ENCODE measurements around the gene ASZ1.
"Not testable (repeated sequence)": the region's sequence is repeated elsewhere in the genome, so short reads cannot be mapped to it uniquely, and the experiment has no call there.

Gene ASZ1, protein sequence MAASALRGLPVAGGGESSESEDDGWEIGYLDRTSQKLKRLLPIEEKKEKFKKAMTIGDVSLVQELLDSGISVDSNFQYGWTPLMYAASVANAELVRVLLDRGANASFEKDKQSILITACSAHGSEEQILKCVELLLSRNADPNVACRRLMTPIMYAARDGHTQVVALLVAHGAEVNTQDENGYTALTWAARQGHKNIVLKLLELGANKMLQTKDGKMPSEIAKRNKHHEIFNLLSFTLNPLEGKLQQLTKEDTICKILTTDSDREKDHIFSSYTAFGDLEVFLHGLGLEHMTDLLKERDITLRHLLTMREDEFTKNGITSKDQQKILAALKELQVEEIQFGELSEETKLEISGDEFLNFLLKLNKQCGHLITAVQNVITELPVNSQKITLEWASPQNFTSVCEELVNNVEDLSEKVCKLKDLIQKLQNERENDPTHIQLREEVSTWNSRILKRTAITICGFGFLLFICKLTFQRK

DNA sequence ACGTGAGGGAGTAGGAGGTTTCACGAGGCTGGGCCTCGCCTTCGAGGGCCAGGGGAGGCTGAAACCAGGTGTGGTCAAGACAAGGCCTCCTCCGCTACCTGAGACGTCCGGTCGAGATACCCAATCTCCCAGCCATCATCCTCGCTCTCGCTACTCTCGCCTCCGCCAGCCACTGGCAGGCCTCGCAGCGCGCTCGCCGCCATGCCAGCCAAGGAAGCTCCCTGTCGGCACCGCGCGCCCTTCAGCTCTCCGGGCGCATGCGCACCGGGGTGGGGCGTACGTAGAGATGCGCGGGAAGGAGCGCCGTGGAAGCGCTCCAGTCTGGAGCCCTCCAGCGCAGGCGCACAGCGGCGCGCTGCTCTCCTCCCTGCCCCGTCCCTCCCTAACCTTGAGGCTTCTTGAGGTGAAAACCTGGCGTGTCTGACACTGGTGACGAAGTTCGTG is at the start of gene ASZ1:
TSS of gene ASZ1 (minus strand) at position 236 of the 444 bp plus-strand sequence. CDS start at position 203, 33 bp downstream.
- DNase-seq = no peak

DNA sequence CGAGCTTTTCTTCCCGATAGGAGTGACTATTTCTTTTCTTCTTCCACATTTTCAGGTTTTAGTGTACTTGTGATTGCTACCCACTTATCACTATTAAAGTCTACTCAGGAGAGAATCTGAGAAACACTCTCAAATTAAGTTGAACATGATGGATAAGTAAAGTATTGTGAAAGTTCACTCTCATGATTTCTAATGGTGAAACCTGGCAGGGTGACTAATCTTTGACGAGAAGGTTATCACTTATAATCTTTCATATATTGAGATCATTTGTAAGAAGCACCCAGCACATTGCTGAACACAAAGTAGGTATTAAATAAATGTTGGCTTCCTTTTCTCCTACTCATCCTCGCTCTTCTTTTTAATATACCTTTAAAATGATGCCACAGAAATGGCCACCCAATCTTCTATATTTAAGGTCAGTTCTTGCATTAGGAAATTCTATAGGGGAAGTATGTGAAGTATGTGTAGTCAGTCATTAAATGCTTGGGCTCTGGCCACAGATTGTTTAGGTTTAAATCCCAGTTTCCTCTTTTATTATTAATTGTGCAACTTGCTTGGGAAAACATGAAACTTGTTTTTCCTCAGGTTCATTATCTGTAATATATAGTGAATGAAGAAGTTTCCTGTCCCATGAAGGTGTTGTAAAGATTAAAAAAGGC is 49.4 kb upstream of the ASZ1 start:
- DNase-seq = no peak

DNA sequence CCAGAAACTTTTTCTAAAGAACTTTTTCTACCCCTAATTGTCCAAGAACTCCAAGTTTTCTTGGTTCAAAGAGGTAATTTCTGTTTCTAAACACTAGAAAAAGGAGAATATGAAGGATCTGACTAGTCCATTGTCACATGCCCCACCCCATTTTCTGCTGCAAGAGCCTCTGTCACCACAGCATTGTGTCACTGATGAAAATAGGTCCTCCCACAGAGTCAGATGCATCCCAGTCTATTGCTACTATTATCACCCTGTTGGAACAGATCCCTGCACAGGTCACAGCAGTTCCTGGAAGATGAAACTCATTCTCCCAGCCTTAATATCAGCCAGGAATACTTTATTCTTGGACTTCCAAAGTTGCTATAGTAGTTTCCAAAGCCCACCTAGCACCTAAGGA is 45.0 kb upstream of the ASZ1 start:
- DNase-seq = no peak

DNA sequence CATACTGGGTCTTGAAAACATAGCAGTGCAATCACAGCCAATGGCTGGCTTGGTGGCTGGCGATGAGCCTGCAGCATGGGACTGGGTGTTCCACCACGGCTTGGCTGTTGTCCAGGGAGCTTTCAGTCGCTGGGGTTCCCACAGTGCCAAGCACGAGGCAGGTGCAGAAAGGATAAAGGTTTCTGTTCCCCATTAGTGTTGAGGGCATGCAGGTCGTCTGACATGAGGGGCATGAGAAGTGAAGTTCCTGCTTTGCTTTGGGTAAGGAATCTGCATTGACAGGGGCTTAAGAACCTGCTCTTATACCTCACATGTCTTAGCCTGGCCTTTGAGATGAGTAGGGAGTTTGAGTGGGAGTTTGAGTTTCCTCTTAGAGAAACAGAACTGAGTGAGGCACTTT is 43.5 kb upstream of the ASZ1 start:
- no peak for DNase-seq

DNA sequence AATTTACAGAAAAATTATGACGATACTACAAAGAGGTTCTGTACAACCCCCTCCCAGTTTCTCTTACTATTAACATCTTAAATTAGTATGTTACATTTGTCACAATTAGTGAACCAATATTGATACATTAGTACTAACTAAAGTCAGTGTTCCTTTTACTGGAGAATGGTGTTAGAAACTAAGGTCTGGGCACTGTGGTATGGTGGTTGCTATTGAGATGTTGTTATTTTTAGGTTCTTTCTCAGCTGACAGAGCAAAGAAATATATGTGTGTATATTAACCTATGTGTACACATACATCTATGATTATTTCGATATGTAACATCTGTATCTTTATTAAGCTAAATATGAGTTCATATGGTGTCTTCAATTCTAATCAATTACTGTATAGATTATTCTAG is 40.9 kb upstream of the ASZ1 start:
- no peak for DNase-seq

DNA sequence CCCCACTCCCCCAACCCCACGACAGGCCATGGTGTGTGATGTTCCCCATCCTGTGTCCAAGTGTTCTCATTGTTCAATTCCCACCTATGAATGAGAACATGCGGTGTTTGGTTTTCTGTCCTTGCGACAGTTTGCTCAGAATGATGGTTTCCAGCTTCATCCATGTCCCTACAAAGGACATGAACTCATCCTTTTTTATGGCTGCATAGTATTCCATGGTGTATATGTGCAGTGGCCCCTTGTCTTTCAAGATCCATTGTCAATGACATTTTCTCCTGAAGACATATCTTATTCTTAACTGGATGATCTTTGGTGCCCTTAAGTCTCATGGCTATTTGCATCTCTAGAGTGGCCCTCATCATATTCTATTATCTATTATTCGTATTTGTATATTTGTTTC is 33.5 kb upstream of the ASZ1 start:
- not testable (repeated sequence) for DNase-seq

DNA sequence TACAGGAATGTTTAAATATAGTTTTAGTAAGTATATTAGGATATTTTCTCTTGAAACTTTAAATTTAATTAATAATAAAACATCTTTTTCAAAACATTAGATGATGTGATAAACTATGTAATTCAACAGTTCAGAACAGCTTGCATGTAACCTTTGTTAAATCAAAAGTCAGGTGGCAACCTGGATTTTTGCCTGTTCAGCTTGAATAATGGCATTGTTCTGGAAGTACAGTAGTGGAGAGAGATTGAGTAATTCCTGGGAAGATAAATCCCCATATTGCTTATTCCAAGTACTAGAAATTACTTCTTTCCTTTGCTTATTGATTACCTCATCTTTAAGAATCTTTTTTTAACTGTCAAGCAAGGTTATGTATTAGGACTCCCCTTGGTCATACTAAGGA is 32.4 kb upstream of the ASZ1 start:
- DNase-seq = no peak

- DNase-seq = no peak
Observed at GRCh38 chr7:117458977-117459583, 31.8 kb upstream of the ASZ1 start.

DNA sequence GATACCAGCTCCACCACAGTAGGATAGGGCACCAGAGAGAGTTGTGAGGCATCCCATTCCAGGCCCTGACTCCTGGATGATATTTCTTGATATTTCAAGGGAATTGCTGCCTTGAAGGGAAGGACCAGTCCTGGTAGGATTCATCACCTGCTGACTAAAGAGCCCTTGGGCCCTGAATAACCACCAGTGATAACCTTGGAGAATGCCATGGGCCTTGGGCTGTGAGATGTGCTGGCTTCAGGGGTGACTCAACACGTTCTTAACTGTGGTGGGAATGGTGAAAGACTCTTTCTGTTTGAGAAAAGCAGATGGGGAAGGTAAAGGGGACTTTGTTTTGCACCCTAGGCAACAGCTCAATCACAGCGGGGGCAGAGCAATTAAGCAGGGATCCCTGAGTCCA is 21.4 kb upstream of the ASZ1 start:
- no peak for DNase-seq

- no peak for DNase-seq
Observed at GRCh38 chr7:117446220-117446815, 19.0 kb upstream of the ASZ1 start.

DNA sequence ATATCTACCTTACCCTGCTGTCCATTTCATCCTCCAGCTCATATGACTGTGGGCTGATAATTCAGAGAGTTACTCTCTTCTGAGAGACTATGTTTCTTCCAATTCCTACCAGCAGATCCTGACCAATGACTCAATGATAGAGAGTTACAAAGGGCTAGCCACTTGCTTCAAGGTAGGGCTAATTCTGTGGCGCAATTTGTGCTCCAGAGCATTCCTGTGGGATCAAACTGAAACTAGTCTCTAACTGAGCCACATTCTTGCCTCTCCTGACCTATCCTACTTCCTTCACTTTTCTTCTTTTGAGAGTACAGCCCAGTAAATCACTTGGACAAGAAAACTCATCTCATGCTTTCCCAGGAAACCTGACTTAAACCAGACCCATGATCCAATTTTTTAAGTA is 17.9 kb upstream of the ASZ1 start:
- no peak for DNase-seq

- no peak for DNase-seq
Observed at GRCh38 chr7:117444646-117445045, 17.4 kb upstream of the ASZ1 start.

DNA sequence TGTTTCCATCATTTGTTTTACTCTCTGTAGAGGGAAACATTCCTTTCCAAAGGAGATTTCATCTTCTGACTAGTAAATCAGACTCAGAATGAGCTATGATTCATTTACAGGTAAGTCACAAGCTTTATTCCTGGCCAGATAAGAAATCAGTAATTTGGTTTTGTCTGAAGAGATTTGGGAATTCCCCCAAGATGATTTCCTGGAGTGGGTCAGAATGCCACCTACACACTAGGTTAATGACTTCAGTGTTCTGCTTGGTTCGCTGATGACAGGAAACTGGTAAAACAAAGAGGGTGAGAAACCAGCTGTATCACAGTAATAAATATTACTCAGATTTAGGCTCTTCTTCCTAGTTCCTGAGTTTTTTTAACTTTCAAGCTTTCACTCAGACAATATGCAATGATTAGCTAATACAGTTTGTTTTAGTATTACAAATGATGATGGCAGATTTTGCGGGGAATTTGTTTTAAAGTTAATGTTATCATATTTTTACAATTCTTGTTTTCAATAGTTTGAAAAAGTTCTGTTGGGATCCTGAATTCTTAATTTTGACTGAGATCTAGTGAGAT is 8.3 kb upstream of the ASZ1 start:
- no peak for DNase-seq

DNA sequence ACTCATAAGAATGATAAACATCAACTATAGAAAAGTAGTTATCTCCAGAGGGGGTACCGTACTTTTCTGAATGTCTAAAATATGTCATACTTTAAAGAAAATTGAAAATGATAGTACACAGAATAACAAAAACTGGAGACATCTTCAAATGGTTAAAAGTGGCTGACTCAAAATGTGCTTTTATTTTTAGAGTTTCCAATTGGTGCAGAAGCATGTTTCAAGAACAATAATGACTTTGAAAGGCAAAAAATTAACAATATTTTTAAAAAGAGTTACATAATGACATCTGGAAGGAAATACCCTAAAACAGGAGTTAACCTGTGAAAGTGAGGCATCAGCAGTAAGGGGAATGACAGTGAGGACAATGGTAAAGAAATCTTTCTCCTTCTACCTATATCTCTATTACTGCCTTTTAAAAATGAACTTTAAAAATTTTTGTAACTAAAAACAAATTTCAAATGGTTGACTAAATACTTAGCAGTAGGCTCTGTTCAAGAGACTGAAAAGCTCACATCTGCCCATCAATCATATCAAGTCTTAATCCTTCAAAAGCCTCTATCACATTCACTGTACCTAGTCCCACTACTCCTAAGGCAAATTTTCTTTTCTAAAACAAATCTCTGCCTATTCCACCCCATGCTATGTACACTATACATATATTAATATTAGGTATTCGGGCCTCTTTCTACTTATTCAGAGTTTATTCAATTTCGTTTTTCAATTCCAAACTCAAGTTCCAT is 3.0 kb downstream of the ASZ1 start:
- no peak for DNase-seq

DNA sequence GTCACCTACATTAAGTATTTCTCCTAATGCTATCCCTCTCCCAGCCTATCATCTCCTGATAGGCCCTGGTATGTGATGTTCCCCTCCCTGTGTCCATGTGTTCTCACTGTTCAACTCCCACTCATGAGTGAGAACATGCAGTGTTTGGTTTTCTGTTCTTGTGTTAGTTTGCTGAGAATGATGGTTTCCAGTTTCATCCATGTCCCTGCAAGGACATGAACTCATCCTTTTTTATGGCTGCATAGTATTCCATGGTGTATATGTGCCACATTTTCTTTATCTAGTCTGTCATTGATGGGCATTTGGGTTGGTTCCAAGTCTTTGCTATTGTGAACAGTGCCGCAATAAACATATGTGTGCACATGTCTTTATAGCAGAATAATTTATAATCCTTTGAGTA is 12.7 kb downstream of the ASZ1 start:
- not testable (repeated sequence) for DNase-seq

GRCh38 chr7:117412946-117413559 is 14.2 kb downstream of the ASZ1 start:
- no peak for DNase-seq

- no peak for DNase-seq
Observed at GRCh38 chr7:117412390-117412789, 14.9 kb downstream of the ASZ1 start.

- no peak for DNase-seq
Observed at GRCh38 chr7:117411539-117411938, 15.8 kb downstream of the ASZ1 start.

- no peak for DNase-seq
Observed at GRCh38 chr7:117408831-117409230, 18.5 kb downstream of the ASZ1 start.

DNA sequence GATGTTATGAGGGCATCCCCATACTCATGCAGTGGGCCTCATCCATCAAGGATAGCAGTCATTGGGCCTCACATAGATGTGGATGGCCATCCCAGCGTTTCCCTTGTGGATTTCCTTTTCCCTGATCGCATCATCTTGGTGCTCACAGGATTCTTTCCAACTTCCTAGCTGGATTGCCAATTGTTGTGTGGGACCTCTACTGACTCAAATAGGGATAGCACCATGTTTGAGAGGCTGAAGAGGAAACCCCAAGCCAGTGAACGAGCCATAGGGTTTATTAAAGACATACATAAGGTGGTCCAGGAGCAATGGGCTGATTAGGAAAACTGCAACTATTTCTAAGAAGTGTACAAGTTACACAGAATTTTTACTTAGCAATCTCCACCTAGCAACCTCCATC is 21.8 kb downstream of the ASZ1 start:
- no peak for DNase-seq

DNA sequence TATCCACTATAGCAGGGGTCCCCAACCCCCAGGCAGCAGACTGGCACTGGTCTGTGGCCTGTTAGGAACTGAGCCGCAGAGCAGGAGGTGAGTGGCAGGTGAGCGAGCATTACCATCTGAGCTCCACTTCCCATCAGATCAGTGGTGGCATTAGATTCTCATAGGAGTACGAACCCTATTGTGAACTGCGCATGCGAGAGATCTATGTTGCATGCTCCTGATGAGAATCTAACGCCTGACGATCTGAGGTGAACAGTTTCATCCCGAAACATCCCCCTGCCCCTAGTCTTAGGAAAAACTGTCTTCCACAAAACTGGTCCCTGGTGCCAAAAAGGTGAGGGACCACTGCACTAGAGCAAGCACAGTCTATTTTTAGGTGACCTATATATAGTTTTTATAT is 23.6 kb downstream of the ASZ1 start:
- no peak for DNase-seq

DNA sequence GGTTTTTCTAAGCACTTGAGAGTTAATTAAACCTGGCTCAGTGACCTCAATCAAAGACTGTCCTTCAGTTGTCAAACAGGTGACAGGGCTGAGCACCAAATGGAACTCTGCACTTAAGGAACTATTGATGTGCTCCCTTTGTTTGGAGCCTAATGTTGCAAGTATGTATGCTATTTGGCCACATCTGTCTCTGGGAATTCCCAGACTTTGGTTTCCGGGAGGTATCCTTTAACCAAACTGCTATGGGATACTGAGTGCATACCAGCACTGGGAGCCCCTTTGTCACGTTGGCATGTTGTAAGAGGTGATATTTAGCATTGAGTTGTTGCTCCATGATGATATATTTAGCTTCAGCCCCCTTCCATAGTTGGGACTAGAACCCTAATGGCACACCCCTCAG is 25.2 kb downstream of the ASZ1 start:
- no peak for DNase-seq

All from NCI-H1436 treated with DMSO at 0.1 percent for 48 hours (cell line).